GM18858 (cell line): ENCODE measurements around the gene GRID1.

Source experiments
- ATAC-seq: cut with Tn5 transposase; IDR thresholded peaks from one replicate; pipeline ENCODE4 v1.9.1; 2021; ENCODE audit not compliant: unreplicated experiment

Gene GRID1

DNA sequence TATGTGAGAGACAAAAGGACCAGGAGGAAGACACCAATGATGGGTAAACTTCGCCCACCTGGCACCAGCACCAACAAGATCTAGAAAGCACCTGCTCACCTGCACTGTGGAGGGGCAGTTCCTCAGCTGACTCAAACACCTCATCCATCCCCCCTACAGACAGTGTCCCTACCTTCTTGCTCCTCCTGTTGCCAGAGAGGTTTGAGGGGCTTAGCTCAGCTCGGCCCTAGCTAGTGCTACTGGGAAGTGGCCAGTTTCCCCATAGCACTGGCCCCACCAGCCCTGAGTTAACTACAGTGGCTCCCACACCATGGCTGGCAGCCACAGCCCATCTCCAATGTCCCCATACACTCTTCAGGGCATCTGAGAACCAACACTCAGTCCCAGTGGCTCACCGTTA, 70.8 kb downstream of the GRID1 start:
- ATAC-seq, result no peak

GRCh38 chr10:86295351-86295750, 71.2 kb downstream of the GRID1 start:
- ATAC-seq, result no peak

DNA sequence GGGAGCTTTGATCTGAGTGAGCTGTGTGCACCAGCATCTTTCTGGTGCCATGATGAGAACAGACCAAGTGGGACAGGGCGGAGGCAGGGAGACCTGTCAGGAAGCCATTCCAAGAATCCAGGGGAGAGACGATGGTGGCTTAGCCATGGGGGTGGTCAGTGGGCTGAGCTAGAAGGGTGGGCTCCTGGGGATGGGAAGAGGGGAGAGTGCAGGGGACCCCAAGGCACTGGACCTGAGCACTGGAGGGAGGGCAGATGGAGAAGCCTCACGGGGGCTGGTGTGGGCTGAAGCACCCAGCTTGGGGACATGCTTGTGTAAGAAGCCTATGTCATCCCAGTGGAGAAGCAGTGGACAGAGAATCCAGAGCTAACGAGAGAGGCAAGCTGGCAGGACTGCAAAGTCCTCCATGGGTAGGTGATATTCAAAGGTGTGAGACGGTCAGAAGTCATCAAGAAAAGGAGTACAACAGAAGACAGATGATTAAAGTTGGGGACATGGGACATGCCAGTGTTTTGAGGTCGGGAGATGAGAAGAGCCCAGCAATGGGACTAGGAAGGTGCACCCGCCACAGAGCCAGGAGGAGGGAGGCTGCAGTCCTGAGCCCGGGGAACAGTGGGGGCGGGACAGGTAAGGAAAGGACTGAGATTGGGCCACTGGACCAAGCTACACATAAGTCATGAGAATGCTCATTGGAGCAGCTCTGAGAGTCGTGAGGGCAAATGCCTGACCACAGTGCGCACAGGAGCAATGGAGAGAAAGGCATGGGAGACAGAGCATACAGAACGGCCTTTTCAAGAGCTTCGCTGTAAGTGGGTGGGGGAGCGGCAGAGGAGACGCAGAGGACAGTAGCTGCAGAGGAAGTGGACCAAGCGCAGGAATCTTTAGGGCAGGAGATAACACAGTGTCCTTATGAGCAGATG, 72.0 kb downstream of the GRID1 start:
- no peak for ATAC-seq

- no peak for ATAC-seq
Measured at GRCh38 chr10:86293396-86293791, 73.2 kb downstream of the GRID1 start.

DNA sequence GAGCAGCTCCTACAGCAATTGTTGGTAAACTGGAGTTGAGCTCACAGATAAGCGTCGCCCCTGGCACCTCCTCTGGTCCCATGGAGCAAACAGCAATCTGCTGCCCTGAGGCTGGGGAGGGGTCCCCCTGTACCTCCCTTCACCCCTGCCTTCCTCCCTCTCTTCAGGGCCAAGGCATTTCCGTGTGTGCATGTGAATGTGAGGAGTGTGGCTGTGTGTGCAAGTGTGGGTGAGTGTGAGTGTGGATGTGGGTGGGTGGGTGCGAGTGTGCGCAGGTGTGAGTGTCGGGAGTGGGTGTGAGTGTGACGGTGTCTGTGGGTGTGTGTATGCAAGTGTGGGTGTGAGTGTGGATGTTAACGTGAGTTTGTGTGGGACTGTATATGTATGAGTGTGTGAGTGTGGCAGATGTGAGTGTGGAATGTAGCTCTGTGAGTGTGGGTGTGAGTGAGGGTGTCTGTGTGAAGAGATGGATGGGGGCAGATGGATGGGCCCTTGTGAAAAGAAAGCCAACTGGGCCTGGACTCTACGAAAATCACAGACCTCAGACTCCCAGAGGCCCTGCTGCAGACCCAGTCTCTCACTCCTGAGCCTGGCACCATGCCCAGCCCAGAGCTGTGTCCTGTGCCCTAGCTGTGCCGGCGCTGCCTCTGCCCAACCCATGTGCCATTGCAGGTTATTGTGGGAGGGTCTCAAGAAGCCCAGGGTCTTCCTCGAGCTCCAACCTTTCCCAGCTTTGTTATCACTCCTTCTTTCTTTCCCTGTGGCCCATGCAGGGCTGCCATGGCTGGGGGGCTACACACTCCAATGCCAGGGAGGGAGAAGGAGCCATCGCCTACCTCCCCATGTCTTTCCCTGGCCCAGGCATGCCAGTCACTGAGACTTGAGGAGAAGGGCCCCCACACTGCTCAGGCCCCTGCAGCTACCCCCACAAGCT, 73.9 kb downstream of the GRID1 start:
- ATAC-seq, result no peak

DNA sequence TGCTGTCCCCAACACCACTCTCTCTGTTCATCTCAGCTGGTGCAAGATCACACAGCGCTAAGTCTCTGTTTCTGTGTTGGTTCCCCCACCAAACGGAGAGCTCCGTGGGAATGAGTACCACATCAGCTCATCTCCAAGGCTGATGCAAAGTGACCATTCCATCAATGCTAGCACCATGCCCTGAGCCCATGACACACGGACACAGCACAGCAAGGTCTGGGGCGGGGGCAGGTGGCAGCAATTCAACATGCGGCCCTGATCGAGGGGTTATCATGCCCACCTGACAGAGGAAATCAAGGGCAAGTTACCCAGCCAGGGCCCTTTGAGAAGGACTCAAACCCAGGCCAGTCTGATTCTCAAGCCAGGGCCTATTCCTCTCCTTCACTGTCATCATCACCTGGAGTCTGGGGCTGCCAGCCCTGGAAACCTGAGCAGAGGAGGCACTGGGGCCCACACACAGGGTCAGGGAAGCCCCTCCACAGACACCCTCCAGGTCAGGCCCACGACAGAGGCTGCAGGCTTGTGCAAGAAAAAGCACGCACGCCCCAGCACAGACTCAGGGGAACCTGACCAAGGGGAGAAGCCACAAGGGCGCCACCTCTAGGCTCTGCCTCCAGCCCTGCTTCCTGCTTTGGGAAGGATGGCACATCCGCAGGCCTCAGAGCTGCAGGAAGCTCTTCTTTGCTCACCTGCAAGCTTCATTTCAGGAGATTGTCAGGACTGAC, 74.8 kb downstream of the GRID1 start:
- ATAC-seq, result no peak

DNA sequence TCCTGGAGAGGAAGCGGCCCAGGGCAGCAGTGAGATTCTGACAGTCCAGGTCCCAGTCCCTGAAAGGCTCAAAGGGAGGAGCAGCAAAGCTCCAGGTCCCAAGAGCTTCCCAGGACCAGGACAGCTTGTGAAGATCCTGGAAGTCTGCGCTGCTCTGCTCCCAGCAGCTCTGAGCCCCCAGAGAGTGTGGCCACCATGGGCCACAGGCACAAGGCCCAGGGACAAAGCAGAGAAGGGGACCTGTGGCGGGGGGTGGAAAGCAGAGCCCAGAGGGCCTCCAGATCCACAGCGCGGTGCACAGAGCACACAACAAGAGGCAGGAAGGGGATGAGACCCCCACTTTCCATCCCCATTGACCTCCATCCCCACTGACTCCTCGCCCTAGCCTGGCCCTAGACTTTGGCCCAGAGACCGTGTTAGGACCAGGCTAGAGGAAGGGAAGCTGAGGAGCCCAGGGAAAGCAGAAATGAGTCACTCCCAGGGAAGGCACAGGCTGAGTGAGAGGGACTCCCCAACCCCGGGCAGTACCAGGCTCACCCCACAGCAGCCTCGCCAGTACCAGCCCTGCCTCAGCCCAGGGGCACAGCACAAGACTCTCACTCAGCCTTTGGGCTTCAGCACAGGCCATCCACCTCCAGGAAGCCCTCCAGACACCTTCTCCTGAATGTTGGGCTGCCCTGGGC, 75.5 kb downstream of the GRID1 start:
- no peak for ATAC-seq

GRCh38 chr10:86289577-86289868, 77.1 kb downstream of the GRID1 start:
- no peak for ATAC-seq

GRCh38 chr10:86288695-86289576, 77.7 kb downstream of the GRID1 start:
- no peak for ATAC-seq

DNA sequence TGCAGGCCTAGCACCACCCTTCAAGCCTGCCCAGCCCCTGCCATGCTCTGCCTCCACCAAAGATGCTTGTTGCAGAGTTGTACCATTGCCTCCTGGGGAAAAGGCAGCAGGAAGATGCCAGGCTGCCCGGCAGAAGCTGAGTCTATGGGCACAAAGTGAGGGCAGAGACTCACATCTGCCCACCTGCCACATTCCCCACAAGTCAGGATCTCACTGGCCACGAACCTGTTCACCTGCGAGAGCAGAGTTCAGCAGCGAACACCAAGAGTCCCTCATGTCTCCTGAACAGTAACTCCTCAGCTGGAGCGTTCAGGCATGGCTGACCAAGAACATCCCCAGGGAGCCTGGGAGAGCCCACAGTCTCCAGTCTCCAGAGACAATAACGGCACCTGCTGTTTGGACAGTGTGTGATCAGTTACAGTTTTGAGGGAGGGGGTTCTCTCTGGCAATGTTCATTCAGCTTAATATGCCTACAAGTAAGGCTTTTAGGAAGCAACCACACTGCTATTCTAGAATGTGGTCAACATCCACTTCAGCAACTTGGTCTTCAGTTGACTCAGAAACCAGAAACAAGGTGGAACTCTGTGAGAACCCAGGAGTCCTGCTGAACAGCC, 78.5 kb downstream of the GRID1 start:
- ATAC-seq, result no peak

DNA sequence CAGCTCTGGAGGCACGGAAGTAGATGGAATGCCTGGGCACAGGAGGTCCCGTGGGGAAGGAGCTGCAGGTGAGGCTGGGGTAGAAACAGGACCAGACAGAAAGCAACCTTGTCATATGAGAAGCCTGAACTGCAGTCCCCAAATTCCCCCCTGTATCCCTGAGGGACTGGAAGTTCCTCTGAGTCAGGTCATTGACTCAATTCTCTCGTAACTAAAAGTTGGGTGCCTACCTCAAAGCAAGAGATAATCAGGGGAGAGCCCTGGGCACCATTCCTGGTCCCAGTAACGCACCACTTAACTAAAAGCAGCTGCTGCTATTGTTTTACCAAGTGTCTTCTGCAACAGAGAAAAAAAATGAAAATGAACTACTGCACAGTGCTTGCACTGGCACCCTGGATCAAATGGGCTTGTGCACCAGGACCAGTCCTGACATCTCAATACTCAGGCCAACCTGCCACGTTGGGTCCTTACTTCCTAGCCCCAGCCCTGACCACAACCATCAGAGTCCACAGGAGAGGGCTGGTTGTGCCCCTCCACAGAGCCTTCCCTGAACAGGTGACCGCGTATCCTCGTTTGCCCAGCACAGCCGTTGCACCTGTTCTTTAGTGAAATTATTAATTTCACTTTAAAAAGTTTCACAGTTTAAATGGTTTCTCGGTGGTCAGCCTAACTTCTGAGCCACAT, 79.3 kb downstream of the GRID1 start:
- ATAC-seq, result no peak

- ATAC-seq, result no peak
Measured at GRCh38 chr10:86286236-86287109, 80.1 kb downstream of the GRID1 start.

DNA sequence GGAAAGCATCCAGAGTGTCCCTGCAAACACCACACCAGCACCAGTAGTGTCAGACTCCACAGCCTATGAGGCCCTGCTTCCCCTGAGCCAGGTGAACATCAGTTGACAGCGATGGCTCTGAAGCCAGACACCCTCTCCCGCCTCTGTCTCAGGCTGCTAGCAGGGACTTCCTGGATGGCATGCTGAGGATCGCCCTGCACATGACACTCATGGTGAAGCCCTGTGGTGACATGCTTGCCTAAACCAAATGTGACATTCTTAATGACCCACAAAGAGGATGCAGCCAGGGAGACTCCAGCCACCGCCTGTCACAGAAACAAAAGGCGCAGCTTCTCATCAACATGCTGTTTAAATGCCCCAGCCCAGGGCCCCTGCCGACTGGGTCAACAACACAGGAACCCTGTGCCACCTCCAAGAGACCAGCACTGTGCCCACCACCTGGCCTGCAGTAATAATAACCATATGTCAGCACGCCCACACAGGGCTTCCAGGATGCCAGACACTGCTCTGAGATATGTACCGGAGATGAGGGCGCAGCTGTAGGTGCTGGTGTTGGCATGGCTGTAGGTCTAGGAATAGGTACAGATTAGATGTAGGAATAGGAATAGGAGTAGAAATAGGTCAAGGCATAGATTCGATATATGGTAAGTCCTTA, 81.3 kb downstream of the GRID1 start:
- no peak for ATAC-seq

DNA sequence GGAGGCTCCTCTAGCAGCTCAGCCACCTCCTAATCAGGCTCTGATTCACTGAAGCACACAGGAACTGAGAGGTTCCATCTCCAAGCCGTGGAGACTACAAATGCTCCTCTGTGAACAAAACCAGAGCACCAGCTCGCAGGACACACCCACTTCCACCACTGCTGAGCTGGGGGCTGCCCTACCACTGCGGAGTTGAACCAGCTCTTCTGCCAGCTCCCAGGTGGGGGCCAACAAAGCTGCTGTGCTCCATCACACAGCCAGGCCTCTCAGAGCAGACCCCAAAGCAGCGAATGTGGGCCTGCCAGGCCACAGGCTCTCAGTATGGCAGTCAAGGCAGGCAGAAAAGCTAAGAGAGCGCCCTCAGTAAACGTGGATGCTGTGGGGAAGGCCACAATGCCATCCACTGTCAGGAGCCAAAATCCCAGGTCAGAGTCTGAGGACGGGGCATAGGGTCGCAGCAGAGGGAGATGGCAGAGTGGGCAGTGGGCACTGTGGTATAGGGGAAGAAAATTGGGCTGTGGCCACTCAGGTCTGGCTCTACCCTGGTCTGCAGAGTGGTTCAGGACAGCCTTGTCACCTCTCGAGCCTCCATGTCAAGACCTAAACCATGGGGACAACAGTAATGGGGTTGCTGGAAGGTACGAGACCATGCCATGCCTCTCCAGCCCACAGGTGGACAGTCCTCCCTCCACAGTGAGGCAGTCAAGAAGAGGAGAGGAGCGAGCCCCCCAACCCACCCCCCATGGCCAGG, 82.1 kb downstream of the GRID1 start:
- no peak for ATAC-seq

GRCh38 chr10:86283466-86284287, 82.9 kb downstream of the GRID1 start:
- no peak for ATAC-seq
